ENCODE measurements around the gene PRRT3.

PRRT3 gene

GRCh38 chr3:9951962-9952805, at the start of gene PRRT3:
TSS of gene PRRT3 (minus strand) at chr3:9952408. CDS start at chr3:9950115, 2,293 bp downstream.
- DNase-seq (ENCODE audit: low read depth in 2 of 2), result no peak

- DNase-seq (ENCODE audit: low read depth in 2 of 2), result no peak
These were observed 48.5 kb upstream of the PRRT3 start for GRCh38 chr3:10000686-10001085.

GRCh38 chr3:9994086-9994844, 42.1 kb upstream of the PRRT3 start:
- DNase-seq (ENCODE audit: low read depth in 2 of 2), result no peak

GRCh38 chr3:9986230-9986725, 34.1 kb upstream of the PRRT3 start:
- no peak for DNase-seq (ENCODE audit: low read depth in 2 of 2)

GRCh38 chr3:9980251-9980650, 28.0 kb upstream of the PRRT3 start:
- no peak for DNase-seq (ENCODE audit: low read depth in 2 of 2)

GRCh38 chr3:9978710-9979305, 26.6 kb upstream of the PRRT3 start:
- no peak for DNase-seq (ENCODE audit: low read depth in 2 of 2)

GRCh38 chr3:9976721-9977709, 24.8 kb upstream of the PRRT3 start:
- DNase-seq (ENCODE audit: low read depth in 2 of 2), result peak; percentile 85 to 87

- DNase-seq (ENCODE audit: low read depth in 2 of 2), result no peak
These were observed 17.9 kb upstream of the PRRT3 start for GRCh38 chr3:9970020-9970652.

- no peak for DNase-seq (ENCODE audit: low read depth in 2 of 2)
These were observed 17.4 kb upstream of the PRRT3 start for GRCh38 chr3:9969632-9970019.

- DNase-seq (ENCODE audit: low read depth in 2 of 2), result no peak
These were observed 14.6 kb upstream of the PRRT3 start for GRCh38 chr3:9966841-9967240.

- no peak for DNase-seq (ENCODE audit: low read depth in 2 of 2)
These were observed 13.1 kb upstream of the PRRT3 start for GRCh38 chr3:9965200-9965875.

- no peak for DNase-seq (ENCODE audit: low read depth in 2 of 2)
These were observed 5.0 kb upstream of the PRRT3 start for GRCh38 chr3:9957214-9957613.

- no peak for DNase-seq (ENCODE audit: low read depth in 2 of 2)
These were observed 3.6 kb upstream of the PRRT3 start for GRCh38 chr3:9955611-9956352.

GRCh38 chr3:9955067-9955502, 2.9 kb upstream of the PRRT3 start:
- no peak for DNase-seq (ENCODE audit: low read depth in 2 of 2)

- no peak for DNase-seq (ENCODE audit: low read depth in 2 of 2)
These were observed 628 bp downstream of the PRRT3 start for GRCh38 chr3:9951598-9951961.

- DNase-seq (ENCODE audit: low read depth in 2 of 2), result no peak
These were observed 1.1 kb downstream of the PRRT3 start for GRCh38 chr3:9951126-9951525.

- no peak for DNase-seq (ENCODE audit: low read depth in 2 of 2)
These were observed 2.6 kb downstream of the PRRT3 start for GRCh38 chr3:9949626-9950025.

- DNase-seq (ENCODE audit: low read depth in 2 of 2), result no peak
These were observed 3.1 kb downstream of the PRRT3 start for GRCh38 chr3:9949115-9949514.

- DNase-seq (ENCODE audit: low read depth in 2 of 2), result no peak
These were observed 3.6 kb downstream of the PRRT3 start for GRCh38 chr3:9948586-9948985.

All from fibroblast of skin of left quadriceps (primary cell).